Upper lobe of left lung (tissue), 6 donors: ENCODE data around the gene ZNF600. TPM values are rescaled to one million over a fixed set of nuclear protein-coding genes. Genes with fewer than 3 reads are reported as not detected.
"Not testable (repeated sequence)": the region's sequence is repeated elsewhere in the genome, so short reads cannot be mapped to it uniquely, and the experiment has no call there.

Source experiments
- ATAC-seq, 2 donors: fragments of 200-7000 bp; cut with Tn5 transposase; one replicate each; pipeline ENCODE4 v1.9.1; 2022; ENCODE audit warnings: mild to moderate bottlenecking in 2 of 2, moderate library complexity in 2 of 2; ENCODE audit not compliant: low FRiP score in 2 of 2
- DNase-seq, 2 donors: peaks; one replicate each; pipeline ENCODE4 v3.0.0-alpha.2; 2019 to 2020
- H3K27ac ChIP-seq, 4 donors: fragments of 200-600 bp; sonication (generic); one replicate each; pipeline ENCODE4 v1.5.1; 2016 to 2019
- H3K27me3 ChIP-seq, 4 donors: fragments of 200-600 bp; sonication (generic); one replicate each; pipeline ENCODE4 v1.5.1; 2017 to 2019
- H3K36me3 ChIP-seq, 4 donors: fragments of 200-600 bp; sonication (generic); one replicate each; pipeline ENCODE4 v1.5.1; 2016 to 2019
- H3K4me1 ChIP-seq, 4 donors: fragments of 200-600 bp; sonication (generic); one replicate each; pipeline ENCODE4 v1.5.1; 2018 to 2019
- H3K4me3 ChIP-seq, 4 donors: fragments of 200-600 bp; sonication (generic); one replicate each; pipeline ENCODE4 v1.5.1; 2017 to 2019; ENCODE audit warnings: mild to moderate bottlenecking in 2 of 4, moderate library complexity in 1 of 4
- H3K9me3 ChIP-seq, 4 donors: fragments of 200-600 bp; sonication (generic); one replicate each; pipeline ENCODE4 v1.5.1; 2018 to 2019
- CTCF ChIP-seq, 6 experiments: fragments of 450-650 bp in 4 of 6; fragments of 200-600 bp in 2 of 6; sonication (generic) in 2 of 6; IDR thresholded peaks; one replicate each; pipeline ENCODE4 v1.5.1; 2016 to 2019; ENCODE audit warnings: antibody characterized with exemption in 6 of 6
- EP300 ChIP-seq, 4 donors: sonication (generic); formaldehyde crosslinking; IDR thresholded peaks; one replicate each; pipeline ENCODE4 v1.5.1; 2017; ENCODE audit warnings: antibody characterized with exemption in 4 of 4, control low read depth in 2 of 4
- POLR2A ChIP-seq, 4 donors: fragments of 450-650 bp; IDR thresholded peaks; one replicate each; pipeline ENCODE4 v1.5.1; 2016 to 2017; ENCODE audit warnings: antibody characterized with exemption in 4 of 4, mild to moderate bottlenecking in 2 of 4
- POLR2AphosphoS5 ChIP-seq, 2 donors: sonication (generic); formaldehyde crosslinking; IDR thresholded peaks; one replicate each; pipeline ENCODE4 v1.5.1; 2017; ENCODE audit warnings: antibody characterized with exemption in 2 of 2
- WGBS, 2 donors: methylation state at CpG; one replicate each; pipeline ENCODE4 v1.1.5; 2017 to 2018; 5-methylcytosine and 5-hydroxymethylcytosine counted together
- total RNA-seq, 6 donors: library from RNA; depleted of rRNA in 4 of 6; stranded (reverse); fragments of >200 nt in 4 of 6; gene quantifications; one replicate each; pipeline versions ENCODE4 v1.1.0 to v1.2.1, GENCODE V29; 2016 to 2021
- donor health status: DM: no; HTN: no; CAD: no; lungs with moderate emphysema.
- donor health status: DM: no; HTN: yes; CAD: no; lungs with severe emphysema.

Gene ZNF600
- total RNA-seq, result 10 to 100 TPM in 5 of 6 donors, 1 to 10 TPM in 1; 9.4 to 68.1 (median 11.1) TPM

GRCh38 chr19:52786464-52787354, at the start of gene ZNF600:
Gene ZNF600 (minus strand): TSS chr19:52786791. CDS start chr19:52778888, 7,903 bp downstream.
- TF ChIP-seq POLR2A (IDR thresholded peaks at IDR 0.05) (peak in 2 of 4 donors; percentile 65 to 75), POLR2AphosphoS5 (IDR thresholded peaks at IDR 0.05) (peak; percentile 66 to 69), CTCF (IDR thresholded peaks at IDR 0.05) (peak; percentile 31 to 55 (median 44))
- not testable (repeated sequence) for H3K36me3 ChIP-seq, H3K27me3 ChIP-seq, H3K9me3 ChIP-seq
- Histone ChIP-seq H3K27ac (peak within 1 kb of the TSS; percentile 71 to 85 (median 78)), H3K4me1 (peaks cover 5 to 18% (median 7%) of the 10 kb centered on the region in 4 donors), H3K4me3 (peak within 1 kb of the TSS; percentile 56 to 90 (median 72))
- ATAC-seq (peak; percentile 97 to 98), DNase-seq (peak; percentile 95)
- 1 to 3% methylated on average over 34 to 36 of the region's 47 CpGs for WGBS, 2 donors

- not testable (repeated sequence) for ATAC-seq, H3K4me1 ChIP-seq, H3K27ac ChIP-seq, H3K4me3 ChIP-seq, DNase-seq, H3K27me3 ChIP-seq
- Histone ChIP-seq H3K9me3 (peaks cover 0 to 56% (median 31%) of the 10 kb centered on the region in 4 donors), H3K36me3 (peaks cover 0 to 17% (median 2%) of the 10 kb centered on the region in 4 donors)
- WGBS, 2 donors, result 50 to 67% methylated on average over 1 of the region's 1 CpG
Observed at GRCh38 chr19:52834289-52834688, 47.7 kb upstream of the ZNF600 start.

- Histone ChIP-seq H3K36me3 (peaks cover 0 to 12% (median 1%) of the 10 kb centered on the region in 4 donors), H3K9me3 (peaks cover 0 to 48% (median 23%) of the 10 kb centered on the region in 4 donors)
- ATAC-seq, H3K4me3 ChIP-seq, DNase-seq, H3K4me1 ChIP-seq, H3K27me3 ChIP-seq, H3K27ac ChIP-seq: not testable (repeated sequence)
- 57 to 64% methylated on average over 5 of the region's 5 CpGs for WGBS, 2 donors
Observed at GRCh38 chr19:52833541-52833940, 47.0 kb upstream of the ZNF600 start.

GRCh38 chr19:52829866-52830265, 43.3 kb upstream of the ZNF600 start:
- not testable (repeated sequence) for H3K4me3 ChIP-seq, DNase-seq
- WGBS, 2 donors, result 92 to 95% methylated on average over 7 of the region's 7 CpGs

GRCh38 chr19:52825765-52826164, 39.2 kb upstream of the ZNF600 start:
- H3K4me1 ChIP-seq, result peaks cover 0 to 3% (median 1%) of the 10 kb centered on the region in 4 donors
- H3K27ac ChIP-seq, result no peak overlapping the region
- WGBS, 2 donors, result 91% methylated on average over 5 of the region's 5 CpGs
- no peaks in the 10 kb centered on the region for H3K36me3 ChIP-seq
- ATAC-seq, result no peak
- no peak for TF ChIP-seq POLR2AphosphoS5 (IDR thresholded peaks at IDR 0.05)
- TF ChIP-seq POLR2A (IDR thresholded peaks at IDR 0.05), result no peak
- no peak for TF ChIP-seq CTCF (IDR thresholded peaks at IDR 0.05)
- no peak for TF ChIP-seq EP300 (IDR thresholded peaks at IDR 0.05)
- no peak overlapping the region for H3K4me3 ChIP-seq
- peaks cover 0 to 17% (median 2%) of the 10 kb centered on the region in 4 donors for H3K9me3 ChIP-seq
- no peaks in the 10 kb centered on the region for H3K27me3 ChIP-seq
- no peak for DNase-seq

More at GRCh38 chr19:52829866-52830265, 43.3 kb upstream of the ZNF600 start:
- H3K9me3 ChIP-seq, result peaks cover 0 to 38% (median 4%) of the 10 kb centered on the region in 4 donors
- ATAC-seq, H3K27ac ChIP-seq, H3K36me3 ChIP-seq, H3K27me3 ChIP-seq, H3K4me1 ChIP-seq: not testable (repeated sequence)

GRCh38 chr19:52823676-52824075, 37.1 kb upstream of the ZNF600 start:
- DNase-seq (no peak), ATAC-seq (no peak)
- H3K4me1 ChIP-seq, result peaks cover 0 to 10% (median 6%) of the 10 kb centered on the region in 4 donors
- WGBS, 2 donors, result 94% methylated on average over 12 of the region's 12 CpGs
- H3K27me3 ChIP-seq, result no peaks in the 10 kb centered on the region
- no peak overlapping the region for H3K27ac ChIP-seq
- TF ChIP-seq CTCF (IDR thresholded peaks at IDR 0.05), result no peak
- no peak overlapping the region for H3K4me3 ChIP-seq
- H3K9me3 ChIP-seq, result peaks cover 0 to 17% (median 2%) of the 10 kb centered on the region in 4 donors
- no peaks in the 10 kb centered on the region for H3K36me3 ChIP-seq
